VCaP (cell line): ENCODE results near the gene SIM1.

Source experiments
- H3K27ac ChIP-seq: fragments of 450-650 bp; 2 replicates; pipeline ENCODE4 v1.5.1; 2017
- TF ChIP-seq, protein P1 (sequence below): fragments of 450-650 bp; conservative IDR thresholded peaks from 2 replicates; pipeline ENCODE4 v1.5.1; 2017; ENCODE audit warnings: mild to moderate bottlenecking, moderate library complexity

SIM1 gene

DNA sequence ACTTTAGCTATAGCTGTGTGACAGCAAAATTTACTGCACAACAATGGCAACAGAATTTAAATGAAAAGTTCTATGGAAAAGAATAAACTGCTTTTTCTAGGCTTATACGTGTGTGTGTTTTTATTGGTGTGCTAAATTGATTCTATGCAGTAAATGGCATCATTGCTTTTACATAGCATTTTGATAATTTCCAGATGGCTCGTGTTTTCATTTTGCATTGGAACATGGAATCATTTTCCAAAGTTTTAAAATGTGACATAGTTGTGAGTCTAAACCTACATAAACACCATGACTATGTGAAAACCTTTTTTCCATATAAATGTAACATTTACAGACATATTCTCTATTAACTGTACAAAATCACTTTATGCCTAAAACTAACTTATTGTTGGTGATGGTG, 127.8 kb downstream of the SIM1 start:
- no peak overlapping the region for H3K27ac ChIP-seq
- TF ChIP-seq, protein P1, sequence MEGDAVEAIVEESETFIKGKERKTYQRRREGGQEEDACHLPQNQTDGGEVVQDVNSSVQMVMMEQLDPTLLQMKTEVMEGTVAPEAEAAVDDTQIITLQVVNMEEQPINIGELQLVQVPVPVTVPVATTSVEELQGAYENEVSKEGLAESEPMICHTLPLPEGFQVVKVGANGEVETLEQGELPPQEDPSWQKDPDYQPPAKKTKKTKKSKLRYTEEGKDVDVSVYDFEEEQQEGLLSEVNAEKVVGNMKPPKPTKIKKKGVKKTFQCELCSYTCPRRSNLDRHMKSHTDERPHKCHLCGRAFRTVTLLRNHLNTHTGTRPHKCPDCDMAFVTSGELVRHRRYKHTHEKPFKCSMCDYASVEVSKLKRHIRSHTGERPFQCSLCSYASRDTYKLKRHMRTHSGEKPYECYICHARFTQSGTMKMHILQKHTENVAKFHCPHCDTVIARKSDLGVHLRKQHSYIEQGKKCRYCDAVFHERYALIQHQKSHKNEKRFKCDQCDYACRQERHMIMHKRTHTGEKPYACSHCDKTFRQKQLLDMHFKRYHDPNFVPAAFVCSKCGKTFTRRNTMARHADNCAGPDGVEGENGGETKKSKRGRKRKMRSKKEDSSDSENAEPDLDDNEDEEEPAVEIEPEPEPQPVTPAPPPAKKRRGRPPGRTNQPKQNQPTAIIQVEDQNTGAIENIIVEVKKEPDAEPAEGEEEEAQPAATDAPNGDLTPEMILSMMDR, result no peak

DNA sequence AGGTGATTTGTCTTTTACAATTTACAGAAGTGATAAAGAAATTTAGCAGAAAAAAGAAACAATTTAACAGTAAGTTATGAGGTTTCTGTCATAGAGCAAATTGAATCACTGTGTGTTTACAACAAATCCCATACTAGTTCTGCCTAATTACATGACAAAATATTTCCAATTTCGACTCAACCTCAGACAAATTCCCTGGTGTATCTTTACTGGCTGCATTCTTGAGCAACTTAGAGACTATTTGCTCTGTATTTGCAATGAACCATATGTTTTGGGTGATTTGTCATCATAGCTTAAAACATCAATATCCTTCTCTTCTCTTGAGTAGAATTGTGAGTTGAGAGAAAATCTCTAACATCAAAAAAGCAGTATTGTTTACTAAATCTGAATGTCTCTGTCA, 128.7 kb downstream of the SIM1 start:
- H3K27ac ChIP-seq, result no peak overlapping the region
- TF ChIP-seq, protein P1, result no peak
